ENCODE measurements around the gene CHCHD6. TPM values are rescaled to one million over a fixed set of nuclear protein-coding genes. Genes with fewer than 3 reads are reported as not detected.

The CHCHD6 gene
- total and polyA plus RNA-seq, 2 of the 4 experiments (the other 2 are of a cell fraction), result 18.8 to 28.9 TPM

- peaks cover 96% of the 10 kb centered on the region for H4K20me1 ChIP-seq (ENCODE audit: insufficient read depth, low read length)
- BruUV-seq (replicated peaks), result no TSS peak
- in situ Hi-C loops (cut with MboI; ENCODE audit: low sequenced_read_pairs), result no loop called here
- no peak overlapping the region for H3K4me3 ChIP-seq (ENCODE audit: insufficient read depth, low read depth, low read length)
- peaks cover 13% of the 10 kb centered on the region; the same call in 1 of the 2 replicates for H3K9me1 ChIP-seq (ENCODE audit: insufficient read depth, low read length)
- no peak overlapping the region for H3K14ac ChIP-seq (replicated peaks; ENCODE audit: low read depth, low read length)
- no peak overlapping the region for H3K4ac ChIP-seq (ENCODE audit: low read depth, low read length)
- no peak overlapping the region for H2BK5ac ChIP-seq (ENCODE audit: low read depth, low read length, poor library complexity, severe bottlenecking)
- no peak overlapping the region for H2BK20ac ChIP-seq (ENCODE audit: low read depth, low read length)
- no peak overlapping the region for H2AFZ ChIP-seq (replicated peaks; ENCODE audit: low read length, poor library complexity)
- no peak overlapping the region for H2BK120ac ChIP-seq (ENCODE audit: low read depth, low read length)
- H2AK5ac ChIP-seq (ENCODE audit: low read depth, low read length), result no peak overlapping the region
- H3K27ac ChIP-seq (ENCODE audit: insufficient read depth, low read length), result no peak overlapping the region
- TF ChIP-seq CTCF (conservative IDR thresholded peaks at IDR 0.05; ENCODE audit: low read depth, low read length) (no peak), BHLHE40 (IDR thresholded peaks at IDR 0.05; ENCODE audit: low read depth, low read length) (no peak), SMC3 (IDR thresholded peaks at IDR 0.05; ENCODE audit: low read depth, low read length) (no peak), POLR2A (IDR thresholded peaks at IDR 0.05; ENCODE audit: low read depth, low read length) (no peak), RAD21 (IDR thresholded peaks at IDR 0.05; ENCODE audit: low read length) (no peak), RCOR1 (IDR thresholded peaks at IDR 0.05; ENCODE audit: insufficient replicate concordance, low read length) (no peak), MAZ (IDR thresholded peaks at IDR 0.05; ENCODE audit: borderline replicate concordance, low read depth, low read length) (no peak)
- TF ChIP-seq, protein P1, sequence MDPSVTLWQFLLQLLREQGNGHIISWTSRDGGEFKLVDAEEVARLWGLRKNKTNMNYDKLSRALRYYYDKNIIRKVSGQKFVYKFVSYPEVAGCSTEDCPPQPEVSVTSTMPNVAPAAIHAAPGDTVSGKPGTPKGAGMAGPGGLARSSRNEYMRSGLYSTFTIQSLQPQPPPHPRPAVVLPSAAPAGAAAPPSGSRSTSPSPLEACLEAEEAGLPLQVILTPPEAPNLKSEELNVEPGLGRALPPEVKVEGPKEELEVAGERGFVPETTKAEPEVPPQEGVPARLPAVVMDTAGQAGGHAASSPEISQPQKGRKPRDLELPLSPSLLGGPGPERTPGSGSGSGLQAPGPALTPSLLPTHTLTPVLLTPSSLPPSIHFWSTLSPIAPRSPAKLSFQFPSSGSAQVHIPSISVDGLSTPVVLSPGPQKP (IDR thresholded peaks at IDR 0.05; ENCODE audit: borderline replicate concordance, low read depth, low read length), result no peak
- no peak overlapping the region for H4K8ac ChIP-seq (ENCODE audit: low read depth in 2 of 2, low read length in 2 of 2)
- no peaks in the 10 kb centered on the region; the same call in 1 of the 2 replicates for H3K4me1 ChIP-seq (ENCODE audit: control insufficient read depth, insufficient read depth, low read length)
- no peak overlapping the region for H3K56ac ChIP-seq (ENCODE audit: extremely low read depth, insufficient read depth, low read length)
- ChIA-PET POLR2A (ENCODE audit: unreplicated experiment) (no interaction called here), CTCF (interaction anchor here (0.7 kb wide), 1 partner anchor 311 kb away, joined by 4 read pairs; no protein-coding TSS in a partner anchor)
- WGBS, 2 experiments (ENCODE audit: extremely low coverage in 2 of 2, insufficient read length in 1 of 2), result 96% methylated on average over 4 of the region's 24 CpGs; no CpG with 5 or more reads in 1 of the 2 experiments
- H3K79me1 ChIP-seq (ENCODE audit: low read depth in 1 of 2, low read length in 2 of 2), result peaks cover 29 to 83% of the 10 kb centered on the region in 2 experiments; a peak in 3 of 4 replicates
- peak overlapping the region; percentile 55 for H2AK9ac ChIP-seq (replicated peaks; ENCODE audit: low read depth, low read length, poor library complexity)
- peaks cover 46% of the 10 kb centered on the region for H3K36me3 ChIP-seq (ENCODE audit: control insufficient read depth, insufficient read depth, low read length)
- no peaks in the 10 kb centered on the region for H3K9me3 ChIP-seq (ENCODE audit: control insufficient read depth, insufficient read depth, low read length)
- dilution Hi-C loops (cut with HindIII; ENCODE audit: low sequenced_read_pairs, unreplicated experiment), result no loop called here
- no peak overlapping the region for H4K5ac ChIP-seq (ENCODE audit: low read depth, low read length)
- H3K18ac ChIP-seq (ENCODE audit: low read depth, low read length), result no peak overlapping the region
- DNase-seq (no peak), ATAC-seq (ENCODE audit: low read depth) (no peak)
- H3K9ac ChIP-seq (ENCODE audit: low read depth, low read length), result no peak overlapping the region
- no peak overlapping the region for H4K91ac ChIP-seq (ENCODE audit: insufficient read depth, low read depth, low read length)
- H2BK15ac ChIP-seq (ENCODE audit: low read depth, low read length), result no peak overlapping the region
- intact Hi-C loops (cut with micrococcal nuclease), result no loop called here
- H3K23ac ChIP-seq (ENCODE audit: low read depth, low read length), result no peak overlapping the region
- H3K27me3 ChIP-seq (ENCODE audit: control insufficient read depth, insufficient read depth, low read length), result no peaks in the 10 kb centered on the region
- no peak overlapping the region for H3K4me2 ChIP-seq (ENCODE audit: low read depth, low read length)
Measured at GRCh38 chr3:126991366-126992200, 287.5 kb downstream of the CHCHD6 start.

Measured in IMR-90 (cell line).